IgD-negative memory B cell (primary cell): Measurements from ENCODE around the gene TOGARAM2. TPM values are rescaled to one million over a fixed set of nuclear protein-coding genes. Genes with fewer than 3 reads are reported as not detected.
A peak's percentile ranks its signal among the peaks of the same experiment; 100 is the strongest.

Source experiments
- H3K27ac Mint-ChIP-seq, 3 donors: one replicate each; pipeline ENCODE4 v1.8.0; 2020 to 2022; ENCODE audit warnings: mild to moderate bottlenecking in 3 of 3, mixed read lengths in 3 of 3, moderate library complexity in 1 of 3
- H3K27me3 Mint-ChIP-seq: one replicate; pipeline ENCODE4 v1.8.0; 2021; ENCODE audit warnings: mixed read lengths
- H3K36me3 Mint-ChIP-seq: one replicate; pipeline ENCODE4 v1.8.0; 2020; ENCODE audit warnings: mild to moderate bottlenecking, mixed read lengths
- H3K4me1 Mint-ChIP-seq, 3 donors: one replicate each; pipeline ENCODE4 v1.8.0; 2020 to 2022; ENCODE audit warnings: mixed read lengths in 3 of 3, mild to moderate bottlenecking in 1 of 3
- H3K4me3 Mint-ChIP-seq, 4 donors: one replicate each; pipeline ENCODE4 v1.8.0; 2020 to 2022; ENCODE audit warnings: mild to moderate bottlenecking in 4 of 4, mixed read lengths in 4 of 4, moderate library complexity in 3 of 4
- H3K9me3 Mint-ChIP-seq, 3 donors: one replicate each; pipeline ENCODE4 v1.8.0; 2020 to 2021; ENCODE audit warnings: mixed read lengths in 3 of 3, mild to moderate bottlenecking in 1 of 3
- polyA plus RNA-seq: library from polyadenylated mRNA; unstranded; fragments of 300-500 nt; fragmentation: Illumina TruSeq; gene quantifications from one replicate; pipeline ENCODE4 v1.2.3, GENCODE V29; 2021

Gene TOGARAM2
- polyA plus RNA-seq, 1 donor from 2014 or later, result 0.28 TPM

DNA sequence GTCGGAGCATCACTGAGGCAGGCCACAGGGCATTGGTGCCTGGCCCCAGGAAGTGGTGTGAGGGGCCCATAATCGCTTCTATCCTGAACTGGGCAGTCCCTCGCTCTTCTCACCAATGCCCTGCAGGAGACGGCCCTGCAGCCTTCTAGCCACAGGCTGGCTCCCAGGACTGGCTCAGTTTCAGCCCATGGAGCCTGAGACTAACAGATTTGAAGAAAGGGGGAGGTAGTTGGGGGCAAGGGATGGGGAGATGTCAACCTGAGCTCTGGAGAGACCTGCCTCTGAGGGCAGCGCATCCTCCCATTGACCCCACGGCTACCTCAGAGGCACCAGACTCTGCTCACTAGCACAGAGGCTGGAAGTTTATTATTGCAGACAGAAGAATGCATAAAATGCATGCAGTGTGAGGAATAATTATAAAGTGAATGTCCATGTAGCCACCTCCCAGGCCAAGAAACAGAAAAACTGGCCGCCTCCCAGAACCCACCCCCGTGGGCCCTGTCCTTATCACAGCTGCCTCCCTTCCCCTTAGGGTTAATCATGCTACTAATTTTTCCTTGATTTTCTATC is 1.4 kb downstream of the TOGARAM2 start:
- Mint-ChIP-seq H3K4me1 (peaks cover 0 to 2% (median 0%) of the 10 kb centered on the region in 3 donors), H3K4me3 (no peak overlapping the region)

DNA sequence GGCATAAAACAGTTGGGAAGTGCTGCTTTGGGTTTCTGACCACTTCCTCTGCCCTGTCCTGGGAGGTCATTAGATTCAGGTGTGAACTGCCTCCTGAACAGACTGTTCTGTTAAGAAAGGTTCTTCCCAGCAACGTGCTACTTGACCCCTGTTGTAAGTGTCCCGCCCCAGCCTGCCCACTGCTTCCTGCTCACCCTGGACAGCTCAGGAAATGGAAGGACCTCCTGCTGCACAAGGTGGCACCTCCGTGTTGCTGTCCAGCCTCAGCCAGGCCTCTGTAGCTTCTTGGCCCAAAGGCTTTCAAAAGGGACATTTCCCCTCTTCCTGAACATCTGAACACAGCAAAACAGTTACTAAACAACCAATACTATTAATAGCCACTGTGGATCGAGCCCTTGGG is 5.3 kb downstream of the TOGARAM2 start:
- Mint-ChIP-seq H3K36me3 (no peaks in the 10 kb centered on the region), H3K4me3 (no peak overlapping the region), H3K27me3 (peaks cover 3% of the 10 kb centered on the region), H3K4me1 (no peaks in the 10 kb centered on the region), H3K9me3 (no peaks in the 10 kb centered on the region), H3K27ac (peak overlapping the region in 1 of 3 donors; percentile 53)

More for the DNA sequence above, 1.4 kb downstream of the TOGARAM2 start:
- Mint-ChIP-seq H3K36me3 (peaks cover 2% of the 10 kb centered on the region), H3K27ac (no peak overlapping the region), H3K27me3 (peaks cover 6% of the 10 kb centered on the region), H3K9me3 (no peaks in the 10 kb centered on the region)

- H3K4me3 Mint-ChIP-seq, result no peak overlapping the region
- no peaks in the 10 kb centered on the region for H3K4me1 Mint-ChIP-seq
- H3K36me3 Mint-ChIP-seq, result no peaks in the 10 kb centered on the region
- H3K27me3 Mint-ChIP-seq, result no peaks in the 10 kb centered on the region
- H3K9me3 Mint-ChIP-seq, result no peaks in the 10 kb centered on the region
- no peak overlapping the region for H3K27ac Mint-ChIP-seq
Measured at GRCh38 chr2:28989973-28990372, 8.9 kb downstream of the TOGARAM2 start.

DNA sequence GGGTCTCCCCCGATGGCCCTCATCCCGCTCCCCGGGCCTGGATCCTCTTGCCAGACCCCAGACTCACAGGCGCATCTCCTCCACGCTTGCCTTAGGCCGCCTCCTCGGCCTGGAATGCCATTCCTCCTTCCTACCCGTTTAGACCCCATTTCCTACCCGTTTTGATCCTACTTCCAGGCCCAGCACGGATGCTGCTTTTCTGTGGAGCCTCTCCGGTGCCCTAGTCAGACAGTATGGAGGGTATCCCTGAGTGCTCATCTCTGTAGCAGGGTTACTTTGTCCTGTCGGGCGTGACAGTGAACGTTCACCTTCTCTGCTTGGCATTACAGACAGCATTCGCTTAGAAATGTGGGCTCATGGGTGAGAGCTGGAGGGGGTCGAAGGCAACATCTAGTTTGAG is 9.3 kb downstream of the TOGARAM2 start:
- H3K4me1 Mint-ChIP-seq, result no peaks in the 10 kb centered on the region
- no peak overlapping the region for H3K4me3 Mint-ChIP-seq
- no peaks in the 10 kb centered on the region for H3K36me3 Mint-ChIP-seq
- no peaks in the 10 kb centered on the region for H3K27me3 Mint-ChIP-seq
- H3K27ac Mint-ChIP-seq, result no peak overlapping the region
- H3K9me3 Mint-ChIP-seq, result no peaks in the 10 kb centered on the region

- H3K9me3 Mint-ChIP-seq, result no peaks in the 10 kb centered on the region
- no peak overlapping the region for H3K27ac Mint-ChIP-seq
- H3K27me3 Mint-ChIP-seq, result no peaks in the 10 kb centered on the region
- no peak overlapping the region for H3K4me3 Mint-ChIP-seq
- H3K36me3 Mint-ChIP-seq, result no peaks in the 10 kb centered on the region
- no peaks in the 10 kb centered on the region for H3K4me1 Mint-ChIP-seq
Measured at GRCh38 chr2:28991021-28991420, 9.9 kb downstream of the TOGARAM2 start.

- H3K27ac Mint-ChIP-seq, result no peak overlapping the region
- H3K4me3 Mint-ChIP-seq, result no peak overlapping the region
- H3K4me1 Mint-ChIP-seq, result no peaks in the 10 kb centered on the region
- no peaks in the 10 kb centered on the region for H3K9me3 Mint-ChIP-seq
- no peaks in the 10 kb centered on the region for H3K27me3 Mint-ChIP-seq
- H3K36me3 Mint-ChIP-seq, result no peaks in the 10 kb centered on the region
Measured at GRCh38 chr2:28991460-28991859, 10.4 kb downstream of the TOGARAM2 start.

- Mint-ChIP-seq H3K27me3 (peaks cover 1% of the 10 kb centered on the region), H3K27ac (peak overlapping the region in 1 of 3 donors; percentile 62), H3K4me1 (peaks cover 0 to 2% (median 0%) of the 10 kb centered on the region in 3 donors), H3K36me3 (no peaks in the 10 kb centered on the region), H3K9me3 (no peaks in the 10 kb centered on the region), H3K4me3 (no peak overlapping the region)
Measured at GRCh38 chr2:28993206-28993960, 12.3 kb downstream of the TOGARAM2 start.

- H3K27me3 Mint-ChIP-seq, result peaks cover 1% of the 10 kb centered on the region
- no peak overlapping the region for H3K4me3 Mint-ChIP-seq
- no peaks in the 10 kb centered on the region for H3K36me3 Mint-ChIP-seq
- no peaks in the 10 kb centered on the region for H3K9me3 Mint-ChIP-seq
- peak overlapping the region in 1 of 3 donors; percentile 62 for H3K27ac Mint-ChIP-seq
- peaks cover 0 to 2% (median 0%) of the 10 kb centered on the region in 3 donors for H3K4me1 Mint-ChIP-seq
Measured at GRCh38 chr2:28994074-28994473, 13.0 kb downstream of the TOGARAM2 start.

GRCh38 chr2:28994679-28995078 is 13.6 kb downstream of the TOGARAM2 start:
- Mint-ChIP-seq H3K36me3 (no peaks in the 10 kb centered on the region), H3K27me3 (peaks cover 1% of the 10 kb centered on the region), H3K4me1 (peaks cover 0 to 2% (median 0%) of the 10 kb centered on the region in 3 donors), H3K9me3 (no peaks in the 10 kb centered on the region), H3K27ac (no peak overlapping the region), H3K4me3 (no peak overlapping the region)

- Mint-ChIP-seq H3K27me3 (peaks cover 1% of the 10 kb centered on the region), H3K4me1 (peaks cover 7 to 10% (median 7%) of the 10 kb centered on the region in 3 donors), H3K27ac (peak overlapping the region in 1 of 3 donors; percentile 22), H3K4me3 (no peak overlapping the region), H3K9me3 (peaks cover 0 to 3% (median 0%) of the 10 kb centered on the region in 3 donors), H3K36me3 (no peaks in the 10 kb centered on the region)
Measured at GRCh38 chr2:28995765-28996750, 15.0 kb downstream of the TOGARAM2 start.

- H3K4me3 Mint-ChIP-seq, result peak overlapping the region in 1 of 4 donors; percentile 29
- peaks cover 0 to 3% (median 0%) of the 10 kb centered on the region in 3 donors for H3K9me3 Mint-ChIP-seq
- no peaks in the 10 kb centered on the region for H3K36me3 Mint-ChIP-seq
- peaks cover 1% of the 10 kb centered on the region for H3K27me3 Mint-ChIP-seq
- H3K4me1 Mint-ChIP-seq, result peaks cover 7 to 10% (median 9%) of the 10 kb centered on the region in 3 donors
- peak overlapping the region in 1 of 3 donors; percentile 96 for H3K27ac Mint-ChIP-seq
Measured at GRCh38 chr2:28997237-28997846, 16.2 kb downstream of the TOGARAM2 start.

DNA sequence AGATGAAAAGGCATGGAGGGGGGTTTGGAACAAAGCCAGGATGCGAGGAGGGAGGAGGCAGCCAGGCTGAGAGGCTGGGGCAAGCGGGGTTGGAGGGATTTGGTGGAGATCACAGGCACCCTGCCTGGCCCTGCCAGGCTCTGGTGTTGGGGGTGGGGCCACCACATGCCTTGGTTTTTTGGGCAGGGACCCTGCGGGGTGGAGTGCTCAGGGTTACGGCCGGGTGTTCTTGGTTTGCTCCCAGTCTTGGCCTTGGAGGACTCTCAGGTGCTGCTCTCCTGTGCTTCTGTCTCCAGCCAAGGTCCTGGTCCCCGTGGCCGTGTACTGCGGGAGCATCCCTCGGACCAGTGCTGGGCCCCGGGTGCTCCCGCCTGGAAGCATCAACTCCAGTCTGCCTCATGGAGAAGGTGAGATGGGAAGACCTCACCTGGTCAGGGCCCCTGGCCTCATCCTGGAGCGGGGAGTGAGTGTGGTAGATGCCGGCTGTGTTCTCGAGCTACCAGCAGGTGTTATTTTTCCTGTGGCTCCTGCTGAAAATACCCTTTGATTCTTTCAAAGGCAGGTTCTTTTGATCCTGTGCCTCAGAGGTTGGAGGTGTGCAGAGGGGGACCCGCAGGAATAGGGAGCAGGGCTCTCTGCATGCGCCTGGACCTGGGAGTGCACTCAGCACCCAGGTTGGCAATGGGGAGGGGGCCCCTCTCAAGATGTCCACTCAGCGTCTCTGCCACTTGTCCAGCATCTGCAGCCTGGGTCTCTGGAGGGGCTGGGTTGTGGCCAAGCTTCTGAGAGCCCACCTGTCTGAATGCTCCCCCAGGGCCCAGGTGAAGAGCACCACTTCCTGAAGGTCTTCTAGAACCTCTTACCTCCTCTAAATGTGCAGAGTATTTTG is 17.0 kb downstream of the TOGARAM2 start:
- H3K4me3 Mint-ChIP-seq, result no peak overlapping the region
- peak overlapping the region in 1 of 3 donors; percentile 96 for H3K27ac Mint-ChIP-seq
- peaks cover 1% of the 10 kb centered on the region for H3K27me3 Mint-ChIP-seq
- no peaks in the 10 kb centered on the region for H3K36me3 Mint-ChIP-seq
- H3K9me3 Mint-ChIP-seq, result peaks cover 0 to 3% (median 0%) of the 10 kb centered on the region in 3 donors
- H3K4me1 Mint-ChIP-seq, result peaks cover 7 to 10% (median 9%) of the 10 kb centered on the region in 3 donors

GRCh38 chr2:29000481-29000880 is 19.4 kb downstream of the TOGARAM2 start:
- Mint-ChIP-seq H3K36me3 (no peaks in the 10 kb centered on the region), H3K9me3 (peaks cover 0 to 3% (median 0%) of the 10 kb centered on the region in 3 donors), H3K27me3 (peaks cover 1% of the 10 kb centered on the region), H3K4me1 (peaks cover 7 to 10% (median 9%) of the 10 kb centered on the region in 3 donors), H3K27ac (peak overlapping the region; percentile 2 to 98 (median 89)), H3K4me3 (peak overlapping the region in 2 of 4 donors; percentile 44 to 63)
